ENCODE data around the gene MFF.

Gene MFF

GRCh38 chr2:227324995-227325838 lies at the start of gene MFF:
MFF (plus strand) TSS chr2:227325251; CDS start chr2:227330666, 5,415 bp downstream.
- H3K4me3 ChIP-seq (replicated peaks; ENCODE audit: low read depth, low read length): peak within 1 kb of the TSS; percentile 87
- no peak for TF ChIP-seq CTCF (IDR thresholded peaks at IDR 0.05; ENCODE audit: low read depth, low read length, missing control alignments)
- peak; percentile 73 for DNase-seq (ENCODE audit: extremely low read depth, low read depth)

GRCh38 chr2:227280895-227281294 lies 44.2 kb upstream of the MFF start:
- TF ChIP-seq CTCF (IDR thresholded peaks at IDR 0.05; ENCODE audit: low read depth, low read length, missing control alignments): no peak
- no peak for DNase-seq (ENCODE audit: extremely low read depth, low read depth)
- H3K4me3 ChIP-seq (replicated peaks; ENCODE audit: low read depth, low read length): no peak overlapping the region

- H3K4me3 ChIP-seq (replicated peaks; ENCODE audit: low read depth, low read length): no peak overlapping the region
- no peak for DNase-seq (ENCODE audit: extremely low read depth, low read depth)
- no peak for TF ChIP-seq CTCF (IDR thresholded peaks at IDR 0.05; ENCODE audit: low read depth, low read length, missing control alignments)
Measured at GRCh38 chr2:227285741-227286236, 39.3 kb upstream of the MFF start.

GRCh38 chr2:227287771-227288170 lies 37.3 kb upstream of the MFF start:
- DNase-seq (ENCODE audit: extremely low read depth, low read depth): no peak
- no peak overlapping the region for H3K4me3 ChIP-seq (replicated peaks; ENCODE audit: low read depth, low read length)
- no peak for TF ChIP-seq CTCF (IDR thresholded peaks at IDR 0.05; ENCODE audit: low read depth, low read length, missing control alignments)

- DNase-seq (ENCODE audit: extremely low read depth, low read depth): no peak
- no peak overlapping the region for H3K4me3 ChIP-seq (replicated peaks; ENCODE audit: low read depth, low read length)
- TF ChIP-seq CTCF (IDR thresholded peaks at IDR 0.05; ENCODE audit: low read depth, low read length, missing control alignments): no peak
Measured at GRCh38 chr2:227292314-227292713, 32.7 kb upstream of the MFF start.

- no peak for DNase-seq (ENCODE audit: extremely low read depth, low read depth)
- no peak overlapping the region for H3K4me3 ChIP-seq (replicated peaks; ENCODE audit: low read depth, low read length)
- no peak for TF ChIP-seq CTCF (IDR thresholded peaks at IDR 0.05; ENCODE audit: low read depth, low read length, missing control alignments)
Measured at GRCh38 chr2:227293531-227293930, 31.5 kb upstream of the MFF start.

All from HFF-Myc (cell line).